GM12878 (cell line): Measurements from ENCODE around the gene TBC1D2B. TPM values are rescaled to one million over a fixed set of nuclear protein-coding genes. Genes with fewer than 3 reads are reported as not detected.

Experiments used
- ATAC-seq: fragments of 200-7000 bp; cut with Tn5 transposase; 3 replicates; pipeline ENCODE4 v1.9.1; 2020; ENCODE audit warnings: mild to moderate bottlenecking, moderate library complexity
- BruUV-seq: library from RNA; stranded (reverse); fragments of 400-500 nt; replicated peaks from 2 replicates; lab custom pipeline; 2021; lab: Mats Ljungman, UMichigan
- CTCF ChIA-PET: fragments of 300-600 bp; sonication (Branson Sonifier 250); formaldehyde crosslinking; extraction: SDS; loops from one replicate; lab custom pipeline; 2021; ENCODE audit warnings: inconsistent platforms; lab: Yijun Ruan, JAX
- POLR2A ChIA-PET: fragments of 350-600 bp; formaldehyde crosslinking; extraction: SDS; loops from one replicate; lab custom pipeline; 2021; ENCODE audit warnings: inconsistent platforms; lab: Charles Lee
- RAD21 ChIA-PET: fragments of 300-600 bp; sonication (Branson Sonifier 250); formaldehyde crosslinking; loops from one replicate; lab custom pipeline; 2023; ENCODE audit warnings: antibody characterized with exemption; ENCODE audit not compliant: unreplicated experiment; lab: Charles Lee
- SMC1A ChIA-PET: fragments of 300-600 bp; sonication (Branson Sonifier 250); formaldehyde crosslinking; loops from one replicate; lab custom pipeline; 2023; ENCODE audit not compliant: unreplicated experiment, uncharacterized antibody; lab: Charles Lee
- DNase-seq: peaks from one replicate; pipeline ENCODE4 v3.0.0-alpha.2; 2011; ENCODE audit warnings: low read depth, low spot score
- FAIRE-seq: peaks from 3 replicates; lab custom pipeline; 2011; peaks lifted over from hg19 to GRCh38; lab: Jason Lieb, UNC
- H2AFZ ChIP-seq: 2 replicates; pipeline ENCODE4 v1.6.0; 2011; ENCODE audit warnings: low read depth, low read length, control low read depth; ENCODE audit not compliant: control insufficient read depth
- H3K27ac ChIP-seq: 2 replicates; pipeline ENCODE4 v1.5.1; 2011; ENCODE audit warnings: control low read depth; ENCODE audit not compliant: control insufficient read depth, insufficient read depth
- H3K27me3 ChIP-seq, 2 experiments: replicated peaks in 1 of 2; 2 replicates each; pipeline versions ENCODE4 v1.6.0 to v1.6.1; 2011; ENCODE audit warnings: low read length in 1 of 2; ENCODE audit not compliant: control insufficient read depth in 2 of 2, insufficient read depth in 2 of 2
- H3K36me3 ChIP-seq, 2 experiments: 2 replicates each; pipeline ENCODE4 v1.5.1; 2011; ENCODE audit warnings: low read length in 1 of 2; ENCODE audit not compliant: control insufficient read depth in 2 of 2, insufficient read depth in 2 of 2
- H3K4me1 ChIP-seq: 2 replicates; pipeline ENCODE4 v1.6.1; 2011; ENCODE audit warnings: mild to moderate bottlenecking, low read length, moderate library complexity, mixed read lengths; ENCODE audit not compliant: control insufficient read depth, insufficient read depth
- H3K4me2 ChIP-seq: 2 replicates; pipeline ENCODE4 v1.6.0; 2011; ENCODE audit warnings: control low read depth; ENCODE audit not compliant: control insufficient read depth, insufficient read depth
- H3K4me3 ChIP-seq: fragments of 200-600 bp; sonication (generic); 2 replicates; pipeline ENCODE4 v1.5.1; 2016
- H3K79me2 ChIP-seq: 2 replicates; pipeline ENCODE4 v1.6.0; 2011; ENCODE audit warnings: low read length; ENCODE audit not compliant: control insufficient read depth, insufficient read depth
- H3K9ac ChIP-seq: 2 replicates; pipeline ENCODE4 v1.8.0; 2011; ENCODE audit warnings: low read length, control low read depth, mixed read lengths; ENCODE audit not compliant: control insufficient read depth, insufficient read depth
- H3K9me3 ChIP-seq: replicated peaks from 3 replicates; pipeline ENCODE4 v1.5.1; 2011; ENCODE audit warnings: mild to moderate bottlenecking, low read length; ENCODE audit not compliant: control insufficient read depth, insufficient read depth
- H4K20me1 ChIP-seq: 2 replicates; pipeline ENCODE4 v1.6.0; 2011; ENCODE audit not compliant: control insufficient read depth, insufficient read depth
- CHD4 ChIP-seq: fragments of 200-600 bp; sonication (generic); IDR thresholded peaks from 2 replicates; pipeline ENCODE4 v1.6.1; 2016; ENCODE audit warnings: mild to moderate bottlenecking
- E4F1 ChIP-seq: fragments of 450-650 bp; IDR thresholded peaks from 2 replicates; pipeline ENCODE4 v1.6.1; 2018; ENCODE audit warnings: borderline replicate concordance, mild to moderate bottlenecking; ENCODE audit not compliant: partially characterized antibody
- ESRRA ChIP-seq: IDR thresholded peaks from 2 replicates; pipeline ENCODE4 v1.6.1; 2012; ENCODE audit warnings: mild to moderate bottlenecking, low read length, improper control_type of control experiment
- NR2C2 ChIP-seq: IDR thresholded peaks from 2 replicates; pipeline ENCODE4 v1.6.1; 2011; ENCODE audit warnings: borderline replicate concordance, low read depth; ENCODE audit not compliant: control insufficient read depth, insufficient read length
- RUNX3 ChIP-seq: IDR thresholded peaks from 2 replicates; pipeline ENCODE4 v1.6.1; 2012; ENCODE audit warnings: low read length, inconsistent platforms
- SMARCA5 ChIP-seq: fragments of 450-650 bp; IDR thresholded peaks from 2 replicates; pipeline ENCODE4 v1.6.1; 2017; ENCODE audit warnings: mild to moderate bottlenecking
- WGBS: methylation state at CpG from one replicate; pipeline ENCODE4 v1.1.6; 2016; ENCODE audit warnings: low lambda C conversion rate; ENCODE audit not compliant: insufficient replicate concordance, insufficient coverage; ENCODE audit errors: missing lambda C conversion rate; 5-methylcytosine and 5-hydroxymethylcytosine counted together
- in situ Hi-C: fragments of 300-500 bp; cut with MboI; formaldehyde crosslinking; loops from 9 replicates; pipeline ENCODE4 v1.14.3; 2018; ENCODE audit warnings: mixed read lengths
- intact Hi-C: fragments of 100-400 bp; cut with micrococcal nuclease; formaldehyde crosslinking; loops from one replicate; pipeline ENCODE4 v1.14.2; 2022; ENCODE audit not compliant: unreplicated experiment
- polyA plus RNA-seq, 11 experiments: library from polyadenylated mRNA; depleted of rRNA in 4 of 11; unstranded in 6 of 11; stranded (reverse) in 5 of 11; fragments of >200 nt; fragmentation: Nextera tagmentation in 4 of 11; fragmentation: Illumina TruSeq in 1 of 11; extraction: Ambion mirVana in 4 of 11; extraction: Trizol in 1 of 11; gene quantifications; 1 replicate in 1 of 11; 2 replicates in 10 of 11; pipeline versions ENCODE4 v1.2.1 to v1.2.3, GENCODE V29; 2011 to 2016; ENCODE audit warnings: inconsistent platforms in 2 of 11, missing spikeins in 2 of 11, low read depth in 1 of 11
- total RNA-seq, 4 experiments: library from RNA; depleted of rRNA in 3 of 4; stranded (reverse); fragments of >200 nt in 3 of 4; fragmentation: Illumina TruSeq in 1 of 4; extraction: Trizol in 1 of 4; gene quantifications; 2 replicates each; pipeline versions ENCODE4 v1.2.1 to v1.2.3, GENCODE V29; 2013 to 2021

Gene TBC1D2B
- total and polyA plus RNA-seq, 10 of the 15 experiments (the other 5 are each of a cell fraction or from before 2014, with no cell fraction given), result 1.3 to 53.4 (median 19.4) TPM

GRCh38 chr15:78087951-78088772, 10.7 kb upstream of the TBC1D2B start (continued):
- TF ChIP-seq E4F1 (no peak), RUNX3 (peak; percentile 50), CHD4 (no peak)

- ATAC-seq, result no peak
- ChIA-PET SMC1A (interaction anchor here (0.9 to 1.4 kb wide), 8 partner anchors 10 to 119 kb away, joined by 3 to 6 read pairs (median 4); no protein-coding TSS in a partner anchor), CTCF (interaction anchor here (0.7 to 1.4 kb wide), 2 partner anchors 62 to 80 kb away, joined by 3 to 4 read pairs; no protein-coding TSS in a partner anchor), POLR2A (no interaction called here), RAD21 (no interaction called here)
- H3K4me2 ChIP-seq, result no peak overlapping the region
- no peaks in the 10 kb centered on the region for H3K9me3 ChIP-seq
- no peak overlapping the region for H3K4me3 ChIP-seq
- H3K4me1 ChIP-seq, result peaks cover 16% of the 10 kb centered on the region
- H3K27ac ChIP-seq, result no peak overlapping the region
- H2AFZ ChIP-seq, result no peak overlapping the region
- intact Hi-C loops (no loop called here), in situ Hi-C loops (no loop called here)
- no TSS peak for BruUV-seq
- FAIRE-seq, result no peak
- H4K20me1 ChIP-seq, result no peaks in the 10 kb centered on the region
- H3K9ac ChIP-seq, result no peak overlapping the region
- no peak for DNase-seq
- 45% methylated on average over 1 of the region's 1 CpG for WGBS
- no peaks in the 10 kb centered on the region for H3K79me2 ChIP-seq
- H3K27me3 ChIP-seq, result no peaks in the 10 kb centered on the region
- TF ChIP-seq ESRRA (no peak), SMARCA5 (no peak), NR2C2 (no peak)
- no peaks in the 10 kb centered on the region for H3K36me3 ChIP-seq
Measured at GRCh38 chr15:78085928-78086327, 8.4 kb upstream of the TBC1D2B start.
